K562 (cell line): ENCODE measurements around the gene NEK5. TPM values are rescaled to one million over a fixed set of nuclear protein-coding genes. Genes with fewer than 3 reads are reported as not detected.

ENCODE experiments used
- ATAC-seq: fragments of 200-7000 bp; cut with Tn5 transposase; 3 replicates; pipeline ENCODE4 v1.9.1; 2020; ENCODE audit warnings: moderate library complexity
- BruUV-seq: library from RNA; stranded (reverse); fragments of 400-500 nt; replicated peaks from 2 replicates; lab custom pipeline; 2021; lab: Mats Ljungman, UMichigan
- CTCF ChIA-PET: fragments of 300-600 bp; formaldehyde crosslinking; extraction: SDS; loops from one replicate; lab custom pipeline; 2021; ENCODE audit warnings: low intra/inter-chr PET ratio; lab: Yijun Ruan, JAX
- POLR2A ChIA-PET: fragments of 300-600, 350-650 bp; sonication (Branson Sonifier 250); formaldehyde crosslinking; extraction: SDS; loops from one replicate; lab custom pipeline; 2021; ENCODE audit warnings: antibody characterized with exemption, inconsistent platforms; lab: Yijun Ruan, JAX
- DNase-seq, 4 experiments: peaks; one replicate each; pipeline versions ENCODE4 v3.0.0 to v3.0.0-alpha.2; 2011 to 2018; ENCODE audit warnings: low spot score in 3 of 4, mixed read lengths in 3 of 4; ENCODE audit errors: extremely low read depth in 1 of 4
- FAIRE-seq: peaks from 2 replicates; lab custom pipeline; 2011; peaks lifted over from hg19 to GRCh38; lab: Jason Lieb, UNC
- H2AFZ ChIP-seq: 2 replicates; pipeline ENCODE4 v1.6.0; 2011; ENCODE audit warnings: low read depth, low read length, control low read depth, inconsistent platforms
- H3K27ac ChIP-seq: fragments of 200-600 bp; 3 replicates; pipeline ENCODE4 v1.8.0; 2011; ENCODE audit warnings: low read depth, mild to moderate bottlenecking, control low read depth, inconsistent platforms, low read length, moderate library complexity, mixed read lengths; ENCODE audit errors: extremely low read depth
- H3K27me3 ChIP-seq, 2 experiments: fragments of 300-600 bp in 1 of 2; 2 replicates in 1 of 2; 3 replicates in 1 of 2; pipeline versions ENCODE4 v1.6.0 to v1.8.0; 2011; ENCODE audit warnings: inconsistent platforms in 2 of 2, low read length in 2 of 2, mild to moderate bottlenecking in 1 of 2, mixed read lengths in 1 of 2, moderate library complexity in 1 of 2; ENCODE audit not compliant: control insufficient read depth in 2 of 2, insufficient read depth in 2 of 2
- H3K36me3 ChIP-seq: fragments of 300-600 bp; 3 replicates; pipeline ENCODE4 v1.8.0; 2011; ENCODE audit warnings: mild to moderate bottlenecking, low read length, inconsistent platforms; ENCODE audit not compliant: control insufficient read depth, insufficient read depth
- H3K4me1 ChIP-seq, 2 experiments: fragments of 200-600 bp in 1 of 2; replicated peaks in 1 of 2; 2 replicates in 1 of 2; 3 replicates in 1 of 2; pipeline versions ENCODE4 v1.5.1 to v1.8.0; 2011; ENCODE audit warnings: inconsistent platforms in 2 of 2, low read length in 2 of 2, mild to moderate bottlenecking in 1 of 2, mixed read lengths in 1 of 2, moderate library complexity in 1 of 2; ENCODE audit not compliant: control insufficient read depth in 2 of 2, insufficient read depth in 2 of 2
- H3K4me2 ChIP-seq: 2 replicates; pipeline ENCODE4 v1.6.1; 2011; ENCODE audit warnings: low read length, control low read depth, inconsistent platforms, mixed read lengths; ENCODE audit not compliant: insufficient read depth
- H3K4me3 ChIP-seq: fragments of 200-600 bp; sonication (generic), shearing (Covaris generic); 2 replicates; pipeline ENCODE4 v1.5.1; 2016; ENCODE audit warnings: control low read depth, inconsistent platforms
- H3K79me2 ChIP-seq: fragments of 200-600 bp; 3 replicates; pipeline ENCODE4 v1.8.0; 2011; ENCODE audit warnings: low read length, inconsistent platforms; ENCODE audit not compliant: control insufficient read depth, insufficient read depth
- H3K9ac ChIP-seq, 2 experiments: 2 replicates each; pipeline versions ENCODE4 v1.6.0 to v1.6.1; 2011; ENCODE audit warnings: low read depth in 2 of 2, low read length in 2 of 2, control low read depth in 1 of 2, inconsistent platforms in 1 of 2, mild to moderate bottlenecking in 1 of 2, mixed read lengths in 1 of 2; ENCODE audit not compliant: insufficient read depth in 1 of 2
- H3K9me1 ChIP-seq: one replicate; pipeline ENCODE4 v1.6.0; 2011; ENCODE audit warnings: inconsistent platforms, mild to moderate bottlenecking, low read length, moderate library complexity; ENCODE audit not compliant: control insufficient read depth, insufficient read depth
- H3K9me3 ChIP-seq: replicated peaks from 2 replicates; pipeline ENCODE4 v1.5.1; 2011; ENCODE audit warnings: low read depth, low read length, inconsistent platforms; ENCODE audit not compliant: control insufficient read depth, insufficient read depth
- H4K20me1 ChIP-seq: replicated peaks from 2 replicates; pipeline ENCODE4 v1.6.1; 2011; ENCODE audit warnings: low read length, inconsistent platforms, mixed read lengths; ENCODE audit not compliant: control insufficient read depth, insufficient read depth
- C11orf30 ChIP-seq: fragments of 450-650 bp; IDR thresholded peaks from 2 replicates; pipeline ENCODE4 v1.6.1; 2016; ENCODE audit warnings: low read depth, mild to moderate bottlenecking
- CREBBP ChIP-seq: IDR thresholded peaks from one replicate; pipeline ENCODE4 v1.6.1; 2012; ENCODE audit warnings: low read depth, mild to moderate bottlenecking, control low read depth, inconsistent platforms, low read length
- DLX4 ChIP-seq: fragments of 250-450 bp; sonication (Bioruptor Pico); IDR thresholded peaks from 2 replicates; pipeline ENCODE4 v1.6.1; 2021; ENCODE audit warnings: mild to moderate bottlenecking
- JUNB ChIP-seq: fragments of 450-650 bp; formaldehyde crosslinking; conservative IDR thresholded peaks from 2 replicates; pipeline ENCODE4 v1.4.0; 2020; ENCODE audit warnings: mild to moderate bottlenecking
- MNT ChIP-seq, 2 experiments: fragments of 450-650 bp; conservative IDR thresholded peaks; 2 replicates each; pipeline ENCODE4 v1.6.1; 2017; ENCODE audit warnings: mild to moderate bottlenecking in 2 of 2, moderate library complexity in 2 of 2
- RBM39 ChIP-seq: fragments of 200-400 bp; formaldehyde crosslinking; optimal IDR thresholded peaks from 2 replicates; pipeline ENCODE3; 2018; ENCODE audit warnings: low read depth, low read length
- SLC30A9 ChIP-seq: fragments of 250-450 bp; sonication (Bioruptor Pico); IDR thresholded peaks from 2 replicates; pipeline ENCODE4 v1.8.0; 2022; ENCODE audit warnings: mild to moderate bottlenecking, moderate library complexity
- ZNF316 ChIP-seq: fragments of 450-650 bp; IDR thresholded peaks from 2 replicates; pipeline ENCODE4 v1.6.1; 2016
- WGBS: fragments of 100-300 bp; shearing (Covaris generic); methylation state at CpG from one replicate; pipeline ENCODE4 v1.1.6; 2016; ENCODE audit warnings: low coverage, mixed read lengths; ENCODE audit not compliant: insufficient coverage; ENCODE audit errors: missing lambda C conversion rate; 5-methylcytosine and 5-hydroxymethylcytosine counted together
- in situ Hi-C: fragments of 300-500 bp; cut with MboI; formaldehyde crosslinking; loops from 4 replicates; pipeline ENCODE4 v1.15.0; 2018; ENCODE audit warnings: inconsistent platforms, mixed read lengths
- intact Hi-C: fragments of 100-400 bp; cut with micrococcal nuclease; formaldehyde crosslinking; loops from 2 replicates; pipeline ENCODE4 v1.14.2; 2022
- polyA plus RNA-seq, 8 experiments: library from polyadenylated mRNA; depleted of rRNA in 4 of 8; stranded (reverse) in 5 of 8; unstranded in 3 of 8; fragments of >200 nt; fragmentation: Nextera tagmentation in 2 of 8; fragmentation: Illumina TruSeq in 1 of 8; extraction: Ambion mirVana in 2 of 8; extraction: Trizol in 1 of 8; gene quantifications; 2 replicates each; pipeline versions ENCODE4 v1.2.1 to v1.2.3, GENCODE V29; 2011 to 2014; ENCODE audit warnings: inconsistent platforms in 1 of 8, missing spikeins in 1 of 8
- total RNA-seq, 7 experiments: library from RNA; depleted of rRNA in 6 of 7; stranded (reverse); fragments of >200 nt in 6 of 7; fragmentation: Illumina TruSeq in 2 of 7; extraction: Trizol in 2 of 7; gene quantifications; 2 replicates each; pipeline versions ENCODE4 v1.2.1 to v1.2.3, GENCODE V29; 2011 to 2021; ENCODE audit warnings: low replicate concordance in 1 of 7
- TF ChIP-seq, protein P1 (sequence below): sonication (generic); formaldehyde crosslinking; IDR thresholded peaks from 2 replicates; pipeline ENCODE4 v1.8.0; 2022; ENCODE audit warnings: mild to moderate bottlenecking, missing genetic modification reagents

The NEK5 gene
- total and polyA plus RNA-seq, 9 of the 15 experiments (the other 6 are each of a cell fraction or from before 2014, with no cell fraction given) = 0.09 to 0.44 (median 0.33) TPM

DNA sequence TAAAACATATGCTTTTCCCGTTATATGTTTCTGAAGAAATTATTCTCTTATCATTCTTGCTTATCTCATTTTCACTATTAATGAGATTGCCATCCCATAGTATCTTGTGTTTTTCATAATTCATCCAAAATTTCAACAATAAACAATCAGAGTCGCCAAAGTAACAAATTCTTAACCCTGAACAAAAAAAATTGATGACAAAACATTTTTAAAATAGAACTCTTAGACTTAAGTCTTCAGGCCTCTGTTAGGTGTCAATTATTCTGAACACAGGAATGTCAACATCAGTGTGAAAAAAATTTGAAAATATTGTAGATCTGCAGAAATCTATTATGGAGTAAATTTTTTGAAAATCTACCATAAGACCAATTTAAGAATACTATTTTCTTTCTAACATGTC lies 37.4 kb downstream of the NEK5 start:
- Histone ChIP-seq H3K9ac (no peak overlapping the region), H2AFZ (no peak overlapping the region), H3K36me3 (no peaks in the 10 kb centered on the region), H3K27ac (no peak overlapping the region), H3K4me2 (no peak overlapping the region), H3K9me1 (no peaks in the 10 kb centered on the region), H3K79me2 (no peaks in the 10 kb centered on the region), H3K4me1 (no peaks in the 10 kb centered on the region), H3K9me3 (no peaks in the 10 kb centered on the region), H3K4me3 (no peak overlapping the region), H4K20me1 (no peaks in the 10 kb centered on the region), H3K27me3 (no peaks in the 10 kb centered on the region)
- 20% methylated on average over 2 of the region's 2 CpGs for WGBS
- no peak for FAIRE-seq
- POLR2A ChIA-PET = no interaction called here
- BruUV-seq = no TSS peak
- in situ Hi-C loops = no loop called here
- no peak for ATAC-seq
- intact Hi-C loops = no loop called here
- TF ChIP-seq JUNB (CRISPR knock-in tag) = no peak
- TF ChIP-seq, protein P1, sequence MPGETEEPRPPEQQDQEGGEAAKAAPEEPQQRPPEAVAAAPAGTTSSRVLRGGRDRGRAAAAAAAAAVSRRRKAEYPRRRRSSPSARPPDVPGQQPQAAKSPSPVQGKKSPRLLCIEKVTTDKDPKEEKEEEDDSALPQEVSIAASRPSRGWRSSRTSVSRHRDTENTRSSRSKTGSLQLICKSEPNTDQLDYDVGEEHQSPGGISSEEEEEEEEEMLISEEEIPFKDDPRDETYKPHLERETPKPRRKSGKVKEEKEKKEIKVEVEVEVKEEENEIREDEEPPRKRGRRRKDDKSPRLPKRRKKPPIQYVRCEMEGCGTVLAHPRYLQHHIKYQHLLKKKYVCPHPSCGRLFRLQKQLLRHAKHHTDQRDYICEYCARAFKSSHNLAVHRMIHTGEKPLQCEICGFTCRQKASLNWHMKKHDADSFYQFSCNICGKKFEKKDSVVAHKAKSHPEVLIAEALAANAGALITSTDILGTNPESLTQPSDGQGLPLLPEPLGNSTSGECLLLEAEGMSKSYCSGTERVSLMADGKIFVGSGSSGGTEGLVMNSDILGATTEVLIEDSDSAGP (CRISPR knock-in tag) = no peak
- TF ChIP-seq RBM39 = no peak
- TF ChIP-seq CREBBP = no peak
- no peak for TF ChIP-seq MNT (conservative IDR thresholded peaks at IDR 0.05)
- TF ChIP-seq SLC30A9 = no peak
- TF ChIP-seq DLX4 (CRISPR knock-in tag) = no peak
- TF ChIP-seq C11orf30 = peak; percentile 48; the same call in 1 of the 2 replicates
- TF ChIP-seq ZNF316 = peak; percentile 67
- CTCF ChIA-PET = no interaction called here
- DNase-seq = no peak
